Loucy (cell line): ENCODE measurements around the gene HOXC4.

Experiments
- H2AFZ ChIP-seq: fragments of 200-600 bp; sonication (generic); 2 replicates; pipeline ENCODE4 v1.6.0; 2016; ENCODE audit warnings: antibody characterized with exemption, mild to moderate bottlenecking, low read length, moderate library complexity
- H3F3A ChIP-seq: fragments of 200-600 bp; 2 replicates; pipeline ENCODE4 v1.6.0; 2016; ENCODE audit warnings: antibody characterized with exemption, low read depth, mild to moderate bottlenecking
- H3K27me3 ChIP-seq: fragments of 200-600 bp; sonication (generic); 2 replicates; pipeline ENCODE4 v1.6.1; 2014; ENCODE audit warnings: low read length, mild to moderate bottlenecking; ENCODE audit not compliant: insufficient read depth, poor library complexity, severe bottlenecking
- H3K36me3 ChIP-seq: fragments of 200-600 bp; sonication (generic); 2 replicates; pipeline ENCODE4 v1.6.1; 2016; ENCODE audit warnings: low read length; ENCODE audit not compliant: insufficient read depth
- H3K4me1 ChIP-seq: fragments of 200-600 bp; sonication (generic); 2 replicates; pipeline ENCODE4 v1.5.1; 2014; ENCODE audit warnings: low read length, mild to moderate bottlenecking; ENCODE audit not compliant: insufficient read depth, poor library complexity, severe bottlenecking
- H3K4me2 ChIP-seq: fragments of 200-600 bp; sonication (generic); 2 replicates; pipeline ENCODE4 v1.6.0; 2014; ENCODE audit warnings: antibody characterized with exemption, low read length, low read depth, mild to moderate bottlenecking; ENCODE audit not compliant: poor library complexity, severe bottlenecking
- H3K4me3 ChIP-seq: fragments of 200-600 bp; sonication (generic); 2 replicates; pipeline ENCODE4 v1.5.1; 2014; ENCODE audit warnings: low read length, mild to moderate bottlenecking, mixed read lengths; ENCODE audit not compliant: poor library complexity, severe bottlenecking
- H3K79me2 ChIP-seq: fragments of 200-600 bp; sonication (generic); 2 replicates; pipeline ENCODE4 v1.6.1; 2014; ENCODE audit warnings: low read length; ENCODE audit not compliant: insufficient read depth
- H3K9ac ChIP-seq: fragments of 200-600 bp; sonication (generic); 2 replicates; pipeline ENCODE4 v1.6.0; 2014; ENCODE audit warnings: mild to moderate bottlenecking, low read depth, low read length, moderate library complexity; ENCODE audit not compliant: poor library complexity, severe bottlenecking
- H3K9me2 ChIP-seq: fragments of 200-600 bp; sonication (generic); replicated peaks from 2 replicates; pipeline ENCODE4 v1.6.1; 2016; ENCODE audit warnings: low read depth, low read length, mixed read lengths
- H3K9me3 ChIP-seq: fragments of 200-600 bp; sonication (generic); 2 replicates; pipeline ENCODE4 v1.6.1; 2014; ENCODE audit warnings: mild to moderate bottlenecking, antibody characterized with exemption, low read length, low read depth; ENCODE audit not compliant: insufficient read depth
- H4K20me1 ChIP-seq: fragments of 200-600 bp; sonication (generic); 2 replicates; pipeline ENCODE4 v1.6.0; 2014; ENCODE audit warnings: antibody characterized with exemption, low read length, mild to moderate bottlenecking; ENCODE audit not compliant: insufficient read depth, poor library complexity, severe bottlenecking
- CTCF ChIP-seq: fragments of 200-600 bp; sonication (generic); conservative IDR thresholded peaks from 2 replicates; pipeline ENCODE4 v1.5.1; 2014; ENCODE audit warnings: mild to moderate bottlenecking, antibody characterized with exemption, low read length
- EZH2phosphoT487 ChIP-seq: fragments of 200-600 bp; IDR thresholded peaks from 2 replicates; pipeline ENCODE4 v1.6.1; 2018; ENCODE audit warnings: antibody characterized with exemption, mild to moderate bottlenecking, moderate library complexity, borderline replicate concordance

Gene HOXC4

GRCh38 chr12:54025499-54026405 is 27.9 kb upstream of the HOXC4 start:
- peaks cover 82% of the 10 kb centered on the region for H4K20me1 ChIP-seq
- no peaks in the 10 kb centered on the region for H3K27me3 ChIP-seq
- H3K9ac ChIP-seq, result peak overlapping the region; percentile 35

GRCh38 chr12:54026640-54027441 is 26.8 kb upstream of the HOXC4 start:
- Histone ChIP-seq H3K4me1 (peaks cover 43% of the 10 kb centered on the region), H3K36me3 (peaks cover 31% of the 10 kb centered on the region; the same call in 1 of the 2 replicates), H3K9me3 (no peaks in the 10 kb centered on the region), H3F3A (peaks cover 4% of the 10 kb centered on the region; the same call in 1 of the 2 replicates), H4K20me1 (peaks cover 72% of the 10 kb centered on the region), H2AFZ (no peak overlapping the region), H3K9ac (no peak overlapping the region), H3K4me2 (no peak overlapping the region), H3K4me3 (no peak overlapping the region), H3K9me2 (no peaks in the 10 kb centered on the region), H3K79me2 (peaks cover 75% of the 10 kb centered on the region), H3K27me3 (no peaks in the 10 kb centered on the region)
- no peak for TF ChIP-seq EZH2phosphoT487
- no peak for TF ChIP-seq CTCF

More at GRCh38 chr12:54025499-54026405, 27.9 kb upstream of the HOXC4 start:
- H3K9me3 ChIP-seq, result no peaks in the 10 kb centered on the region
- H3K9me2 ChIP-seq, result no peaks in the 10 kb centered on the region
- H3F3A ChIP-seq, result 0 out of 2 replicates have a peak, but pooled peaks cover 2% of the 10 kb centered on the region
- TF ChIP-seq CTCF, result no peak
- no peak for TF ChIP-seq EZH2phosphoT487
- peak overlapping the region; percentile 30 for H3K4me2 ChIP-seq
- peaks cover 20% of the 10 kb centered on the region; the same call in 1 of the 2 replicates for H3K36me3 ChIP-seq
- peaks cover 86% of the 10 kb centered on the region for H3K79me2 ChIP-seq
- no peak overlapping the region for H2AFZ ChIP-seq
- H3K4me1 ChIP-seq, result peaks cover 53% of the 10 kb centered on the region
- no peak overlapping the region for H3K4me3 ChIP-seq

- H3K79me2 ChIP-seq, result peaks cover 69% of the 10 kb centered on the region
- peaks cover 72% of the 10 kb centered on the region for H4K20me1 ChIP-seq
- no peaks in the 10 kb centered on the region for H3K27me3 ChIP-seq
- H3K4me3 ChIP-seq, result no peak overlapping the region
- H3K36me3 ChIP-seq, result peaks cover 33% of the 10 kb centered on the region; the same call in 1 of the 2 replicates
- H3F3A ChIP-seq, result peaks cover 8% of the 10 kb centered on the region; the same call in 1 of the 2 replicates
- no peak overlapping the region for H3K4me2 ChIP-seq
- peaks cover 38% of the 10 kb centered on the region for H3K4me1 ChIP-seq
- TF ChIP-seq EZH2phosphoT487 (no peak), CTCF (no peak)
- H3K9ac ChIP-seq, result no peak overlapping the region
- no peaks in the 10 kb centered on the region for H3K9me2 ChIP-seq
- H2AFZ ChIP-seq, result no peak overlapping the region
- H3K9me3 ChIP-seq, result no peaks in the 10 kb centered on the region
Observed at GRCh38 chr12:54027442-54027786, 26.2 kb upstream of the HOXC4 start.
